ENCODE measurements around the gene CYP2F1. TPM values are rescaled to one million over a fixed set of nuclear protein-coding genes. Genes with fewer than 3 reads are reported as not detected.
A peak's percentile ranks its signal among the peaks of the same experiment; 100 is the strongest.

CYP2F1 gene
- total RNA-seq, 1 experiment from 2014 or later: not detected

DNA sequence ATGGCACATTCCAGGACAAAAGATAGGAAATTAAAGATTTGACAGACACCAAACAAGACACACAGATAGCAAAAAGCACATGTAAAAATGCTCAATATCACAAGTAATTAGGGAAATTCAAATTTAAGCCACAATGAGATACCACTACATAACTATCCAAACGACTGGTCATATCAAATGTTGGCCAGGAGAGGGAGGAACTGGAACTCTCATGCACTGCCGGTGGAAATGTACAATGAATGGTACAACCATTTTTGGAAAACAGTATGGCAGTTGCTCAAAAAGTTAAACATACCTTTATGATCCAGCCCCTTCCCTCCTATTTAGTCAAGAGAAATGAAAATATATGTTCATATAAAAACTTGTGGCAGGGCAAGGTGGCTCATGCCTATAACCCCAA lies 42.0 kb downstream of the CYP2F1 start:
- Histone ChIP-seq H3K27me3 (no peaks in the 10 kb centered on the region), H3K9me3 (peaks cover 8% of the 10 kb centered on the region), H3K36me3 (no peaks in the 10 kb centered on the region), H3K4me3 (no peak overlapping the region)
- DNase-seq: no peak

DNA sequence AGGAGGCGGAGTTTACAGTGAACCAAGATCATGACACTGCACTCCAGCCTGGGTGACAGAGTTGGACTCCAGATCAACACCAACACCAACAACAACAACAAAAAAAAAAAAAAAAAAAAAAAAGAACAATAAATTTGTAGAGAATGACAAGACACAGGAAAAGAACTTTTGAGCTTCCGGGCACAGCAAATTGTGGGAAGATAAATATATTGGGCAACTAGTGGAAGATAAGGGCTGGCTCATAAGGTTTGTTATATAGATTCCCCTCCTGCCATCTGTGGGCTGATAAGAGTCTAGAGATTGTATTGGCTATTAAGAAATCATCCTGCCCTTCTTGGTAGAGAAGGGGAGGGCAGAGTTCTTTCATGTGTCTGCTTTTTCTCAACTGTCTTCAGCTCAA lies 45.6 kb downstream of the CYP2F1 start:
- no peak overlapping the region for H3K4me3 ChIP-seq
- DNase-seq: no peak

DNA sequence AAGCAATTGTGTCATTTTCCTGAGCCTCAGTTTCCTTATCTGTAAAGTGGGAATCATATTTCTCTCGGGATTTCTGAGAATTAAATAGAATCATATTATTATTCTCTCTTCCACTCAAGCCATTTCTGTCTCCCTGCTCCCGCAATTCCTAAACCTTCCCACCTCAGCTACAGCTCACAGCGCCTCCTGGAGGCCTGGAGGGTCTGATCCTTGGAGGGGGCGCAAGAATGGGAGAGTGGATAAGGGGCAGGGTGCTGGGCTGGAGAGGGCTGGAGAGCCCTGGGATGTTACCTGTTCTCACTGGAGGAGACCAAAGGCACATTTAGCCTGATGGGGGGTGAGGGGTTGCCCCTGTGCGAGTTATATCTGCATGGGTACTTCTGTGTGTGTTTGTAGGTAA lies 47.7 kb downstream of the CYP2F1 start:
- no peak overlapping the region for H3K4me3 ChIP-seq
- H3K27me3 ChIP-seq: no peaks in the 10 kb centered on the region
- H3K9me3 ChIP-seq: peaks cover 2% of the 10 kb centered on the region; the same call in 1 of the 2 replicates
- DNase-seq: no peak
- no peaks in the 10 kb centered on the region for H3K36me3 ChIP-seq

More for the DNA sequence above, 45.6 kb downstream of the CYP2F1 start:
- Histone ChIP-seq H3K36me3 (no peaks in the 10 kb centered on the region), H3K9me3 (peaks cover 8% of the 10 kb centered on the region), H3K27me3 (no peaks in the 10 kb centered on the region)

DNA sequence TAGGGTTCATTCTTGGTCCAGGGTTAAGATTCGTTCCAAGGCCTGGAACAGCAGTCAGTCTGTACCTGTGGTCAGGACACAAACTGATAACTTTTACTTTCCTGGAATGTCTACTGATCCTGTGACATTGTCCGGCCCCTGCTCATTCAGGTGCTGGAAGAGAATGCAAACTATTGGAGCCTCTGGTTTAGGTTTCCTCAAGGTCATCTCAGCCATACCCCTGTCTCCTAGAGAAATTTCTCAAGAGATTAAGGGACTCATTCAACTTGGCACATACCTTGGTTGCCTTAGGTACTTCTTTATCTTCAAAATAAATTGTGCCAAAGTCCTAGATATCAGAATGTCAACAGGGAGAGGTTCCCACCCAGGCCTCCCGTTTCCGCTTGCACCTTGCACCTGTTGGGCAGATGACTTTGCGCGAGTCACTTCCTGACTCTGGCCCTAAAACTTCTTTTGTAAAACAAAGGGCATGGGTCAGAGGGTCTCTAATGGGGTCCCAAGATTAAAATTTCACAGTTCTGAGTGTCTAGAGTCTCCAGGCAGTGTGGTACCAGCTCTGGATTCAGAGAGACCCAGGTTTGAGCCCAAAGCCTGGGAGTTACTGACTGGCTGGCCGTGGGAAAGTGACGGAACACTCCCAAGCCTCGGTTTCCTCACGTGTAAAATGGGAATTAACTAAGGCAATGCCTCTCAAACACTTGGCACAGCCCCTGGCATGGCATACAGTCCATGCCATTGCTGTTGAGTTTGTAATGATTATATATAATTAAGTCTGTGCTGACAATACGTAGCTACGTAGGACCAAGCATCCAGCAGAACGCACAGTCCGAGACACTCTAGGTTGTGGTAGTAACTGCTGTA lies 52.9 kb downstream of the CYP2F1 start:
- no peaks in the 10 kb centered on the region for H3K27me3 ChIP-seq
- no peaks in the 10 kb centered on the region for H3K9me3 ChIP-seq
- H3K4me3 ChIP-seq: no peak overlapping the region
- no peak for DNase-seq
- H3K36me3 ChIP-seq: no peaks in the 10 kb centered on the region

DNA sequence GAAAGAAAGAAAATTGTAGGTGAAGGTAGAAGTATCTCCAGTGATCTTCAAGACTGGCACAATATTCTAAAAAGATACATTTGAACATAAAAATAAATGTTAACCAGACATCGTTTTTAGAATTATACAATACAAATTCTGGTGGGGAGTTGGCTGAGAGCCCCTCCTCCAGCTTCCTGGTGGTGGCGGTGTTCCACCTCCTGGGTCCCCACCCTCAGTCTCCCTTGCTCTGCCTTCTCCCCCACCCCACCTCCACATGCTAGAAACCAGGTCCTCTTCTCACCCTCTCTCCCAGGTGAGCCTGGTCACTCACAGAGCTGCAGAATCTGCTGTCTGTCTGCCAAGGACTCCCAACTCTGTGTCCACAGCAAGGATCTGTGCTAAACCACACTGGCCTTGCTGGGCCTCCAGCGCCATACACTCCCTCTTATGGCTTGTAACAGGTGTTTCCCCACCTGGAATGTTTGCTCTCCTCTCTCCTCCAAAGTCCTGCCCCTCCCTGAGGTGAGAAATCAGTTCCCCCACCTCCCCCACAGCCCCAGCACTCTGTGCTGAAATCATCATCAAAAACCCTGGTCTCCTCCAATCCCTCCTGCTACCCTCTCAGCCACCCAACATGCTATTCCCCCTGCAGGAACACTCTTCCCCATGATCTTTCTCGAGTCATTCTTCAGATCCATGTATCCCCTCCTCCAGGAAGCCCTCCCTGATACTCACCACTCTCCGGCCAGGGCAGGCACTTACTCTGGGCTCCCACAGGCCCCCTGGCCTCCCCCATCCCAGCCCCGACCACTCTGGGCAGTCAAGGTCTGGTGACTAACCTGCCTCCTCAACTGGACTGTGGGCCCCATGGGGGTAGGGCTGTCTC lies 58.3 kb downstream of the CYP2F1 start:
- no peaks in the 10 kb centered on the region for H3K36me3 ChIP-seq
- no peaks in the 10 kb centered on the region for H3K27me3 ChIP-seq
- H3K4me3 ChIP-seq: no peak overlapping the region
- H3K9me3 ChIP-seq: no peaks in the 10 kb centered on the region
- no peak for DNase-seq

DNA sequence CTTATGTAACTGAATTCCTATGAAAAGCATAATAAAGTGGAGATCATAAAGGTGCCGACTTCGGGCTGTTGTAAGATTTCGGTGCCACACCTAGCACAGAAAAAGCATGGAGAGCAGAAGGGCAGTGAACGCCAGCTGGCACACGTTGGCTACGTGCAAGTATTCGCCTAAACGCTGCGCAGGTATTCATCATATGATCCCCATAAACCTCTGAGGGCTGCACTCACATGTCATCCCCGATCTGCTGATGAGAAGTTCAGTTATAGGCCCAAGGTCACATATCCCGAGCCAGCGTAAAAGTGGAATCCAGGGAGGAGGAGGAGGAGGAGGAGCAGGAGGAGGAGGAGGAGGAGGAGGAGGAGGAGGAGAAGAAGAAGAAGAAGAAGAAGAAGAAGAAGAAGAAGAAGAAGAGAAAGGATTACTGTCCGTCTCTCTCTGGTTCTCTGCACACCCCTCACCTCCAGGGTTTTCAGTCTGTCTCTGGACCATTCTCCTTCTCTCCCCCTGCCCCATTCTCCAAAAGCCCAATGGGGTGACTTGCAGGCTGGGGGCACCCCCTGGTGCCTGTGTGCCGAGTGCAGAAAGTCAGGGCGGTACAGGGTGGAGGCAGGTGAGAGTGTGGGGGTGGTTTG lies 60.2 kb downstream of the CYP2F1 start:
- no peak for DNase-seq
- no peaks in the 10 kb centered on the region for H3K36me3 ChIP-seq
- H3K27me3 ChIP-seq: no peaks in the 10 kb centered on the region
- no peaks in the 10 kb centered on the region for H3K9me3 ChIP-seq
- H3K4me3 ChIP-seq: no peak overlapping the region

DNA sequence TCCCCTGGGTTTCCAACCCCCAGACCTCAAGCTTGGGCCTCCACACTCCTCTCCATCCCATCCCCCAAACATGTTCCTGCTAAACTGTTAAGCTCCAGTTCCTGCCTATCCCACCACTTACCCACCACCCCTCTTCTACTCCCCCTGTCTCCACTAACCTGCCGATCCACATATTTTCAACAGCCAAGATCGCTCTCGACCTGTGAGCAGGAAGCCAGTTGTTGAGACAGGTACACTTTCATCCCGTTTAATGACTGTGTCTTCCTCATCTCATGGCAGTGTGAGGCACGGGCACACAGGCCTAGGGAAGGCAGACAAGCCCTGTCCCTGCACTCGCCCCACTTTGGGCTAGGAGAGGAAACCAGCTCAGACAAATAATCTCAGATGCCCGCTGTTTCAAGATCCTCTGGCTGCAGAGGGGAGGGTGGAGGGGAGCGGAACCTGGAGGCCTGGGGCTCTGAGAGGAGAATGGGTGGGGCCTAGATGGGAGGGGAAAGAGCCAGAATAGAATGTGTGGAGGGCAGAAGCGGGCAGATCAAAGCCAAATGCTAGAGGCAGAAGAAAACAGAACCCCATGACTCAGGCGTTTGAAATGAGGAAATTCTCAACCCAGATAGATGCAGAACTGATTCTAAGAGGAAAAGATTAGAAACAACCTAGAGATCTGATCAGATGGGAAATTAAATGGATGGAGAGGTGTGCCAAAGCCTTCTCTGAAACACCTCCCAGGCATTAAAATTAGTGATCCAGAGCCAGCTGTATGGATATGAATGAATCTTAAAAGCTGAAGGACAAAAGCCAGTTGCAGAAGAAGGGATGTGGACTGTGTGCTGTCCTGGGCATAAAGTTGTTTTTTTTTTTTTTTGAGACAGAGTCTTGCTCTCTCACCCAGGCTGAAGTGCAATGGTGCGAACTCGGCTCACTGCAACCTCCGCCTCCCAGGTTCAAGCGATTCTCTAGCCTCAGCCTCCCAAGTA lies 61.9 kb downstream of the CYP2F1 start:
- no peak overlapping the region for H3K4me3 ChIP-seq
- H3K36me3 ChIP-seq: no peaks in the 10 kb centered on the region
- H3K9me3 ChIP-seq: no peaks in the 10 kb centered on the region
- no peaks in the 10 kb centered on the region for H3K27me3 ChIP-seq
- DNase-seq: peak; percentile 86

Other genes starting within 250 kb of the CYP2F1 start
- not detected in 2 replicates for gene CYP2A7, start 232.2 kb upstream of the CYP2F1 start, total RNA-seq (2014; rRNA removed; shearing (Covaris generic); ENCODE audit: low replicate concordance)
- not detected in 2 replicates for gene CYP2B6, start 123.2 kb upstream of the CYP2F1 start, total RNA-seq (2014; rRNA removed; shearing (Covaris generic); ENCODE audit: low replicate concordance)
- not detected in 2 replicates for gene CYP2A13, start 26.0 kb upstream of the CYP2F1 start, total RNA-seq (2014; rRNA removed; shearing (Covaris generic); ENCODE audit: low replicate concordance)
- 3.9 and 5.0 TPM in 2 replicates for gene CYP2S1, start 78.8 kb downstream of the CYP2F1 start, total RNA-seq (2014; rRNA removed; shearing (Covaris generic); ENCODE audit: low replicate concordance)
- gene AXL, start 104.8 kb downstream of the CYP2F1 start, total RNA-seq (2014; rRNA removed; shearing (Covaris generic); ENCODE audit: low replicate concordance): 294 and 355 TPM in 2 replicates
- 149 and 151 TPM in 2 replicates for gene HNRNPUL1, start 149.9 kb downstream of the CYP2F1 start, total RNA-seq (2014; rRNA removed; shearing (Covaris generic); ENCODE audit: low replicate concordance)
- 2.8 and 22.3 TPM in 2 replicates for gene CCDC97, start 195.7 kb downstream of the CYP2F1 start, total RNA-seq (2014; rRNA removed; shearing (Covaris generic); ENCODE audit: low replicate concordance)
- 5.6 and 8.6 TPM in 2 replicates for gene TGFB1, start 239.5 kb downstream of the CYP2F1 start, total RNA-seq (2014; rRNA removed; shearing (Covaris generic); ENCODE audit: low replicate concordance)
- gene B9D2, start 249.7 kb downstream of the CYP2F1 start, total RNA-seq (2014; rRNA removed; shearing (Covaris generic); ENCODE audit: low replicate concordance): 2.4 and 31.0 TPM in 2 replicates

Measured in MG63 (cell line).